ENCODE measurements around the gene VANGL2. TPM values are rescaled to one million over a fixed set of nuclear protein-coding genes. Genes with fewer than 3 reads are reported as not detected.

The VANGL2 gene
- total RNA-seq, 1 experiment from 2014 or later, result 0.26 TPM

GRCh38 chr1:160415696-160416290, 15.4 kb downstream of the VANGL2 start:
- intact Hi-C loops (cut with micrococcal nuclease), result loop anchor here (1.0 to 5.0 kb wide), 5 partner anchors 61 to 330 kb away; no protein-coding TSS in a partner anchor
- CTCF ChIA-PET, result interaction anchor here (0.6 to 11.5 kb wide), 58 partner anchors 8 to 967 kb away, joined by 3 to 214 read pairs (median 4); partner anchors contain the start of genes CASQ1, COPA, NCSTN and NHLH1
- no TSS peak for BruUV-seq (replicated peaks)
- Mint-ChIP-seq H3K27ac (ENCODE audit: low read depth, unreplicated experiment) (no peak overlapping the region), H3K27me3 (ENCODE audit: insufficient read depth, unreplicated experiment) (peaks cover 11% of the 10 kb centered on the region), H3K9me3 (ENCODE audit: unreplicated experiment) (no peaks in the 10 kb centered on the region), H3K4me3 (ENCODE audit: unreplicated experiment) (no peak overlapping the region), H3K36me3 (ENCODE audit: insufficient read depth, unreplicated experiment) (no peaks in the 10 kb centered on the region), H3K4me1 (ENCODE audit: insufficient read depth, unreplicated experiment) (peaks cover 12% of the 10 kb centered on the region)
- TF ChIP-seq, protein P1, sequence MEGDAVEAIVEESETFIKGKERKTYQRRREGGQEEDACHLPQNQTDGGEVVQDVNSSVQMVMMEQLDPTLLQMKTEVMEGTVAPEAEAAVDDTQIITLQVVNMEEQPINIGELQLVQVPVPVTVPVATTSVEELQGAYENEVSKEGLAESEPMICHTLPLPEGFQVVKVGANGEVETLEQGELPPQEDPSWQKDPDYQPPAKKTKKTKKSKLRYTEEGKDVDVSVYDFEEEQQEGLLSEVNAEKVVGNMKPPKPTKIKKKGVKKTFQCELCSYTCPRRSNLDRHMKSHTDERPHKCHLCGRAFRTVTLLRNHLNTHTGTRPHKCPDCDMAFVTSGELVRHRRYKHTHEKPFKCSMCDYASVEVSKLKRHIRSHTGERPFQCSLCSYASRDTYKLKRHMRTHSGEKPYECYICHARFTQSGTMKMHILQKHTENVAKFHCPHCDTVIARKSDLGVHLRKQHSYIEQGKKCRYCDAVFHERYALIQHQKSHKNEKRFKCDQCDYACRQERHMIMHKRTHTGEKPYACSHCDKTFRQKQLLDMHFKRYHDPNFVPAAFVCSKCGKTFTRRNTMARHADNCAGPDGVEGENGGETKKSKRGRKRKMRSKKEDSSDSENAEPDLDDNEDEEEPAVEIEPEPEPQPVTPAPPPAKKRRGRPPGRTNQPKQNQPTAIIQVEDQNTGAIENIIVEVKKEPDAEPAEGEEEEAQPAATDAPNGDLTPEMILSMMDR (IDR thresholded peaks at IDR 0.05; ENCODE audit: unreplicated experiment), result no peak
- DNase-seq (ENCODE audit: unreplicated experiment), result no peak
- POLR2A ChIA-PET, result interaction anchor here (0.6 to 3.0 kb wide), 7 partner anchors 35 to 318 kb away, joined by 3 to 12 read pairs (median 4); partner anchors contain the start of genes COPA, DCAF8, NCSTN and PEX19

DNA sequence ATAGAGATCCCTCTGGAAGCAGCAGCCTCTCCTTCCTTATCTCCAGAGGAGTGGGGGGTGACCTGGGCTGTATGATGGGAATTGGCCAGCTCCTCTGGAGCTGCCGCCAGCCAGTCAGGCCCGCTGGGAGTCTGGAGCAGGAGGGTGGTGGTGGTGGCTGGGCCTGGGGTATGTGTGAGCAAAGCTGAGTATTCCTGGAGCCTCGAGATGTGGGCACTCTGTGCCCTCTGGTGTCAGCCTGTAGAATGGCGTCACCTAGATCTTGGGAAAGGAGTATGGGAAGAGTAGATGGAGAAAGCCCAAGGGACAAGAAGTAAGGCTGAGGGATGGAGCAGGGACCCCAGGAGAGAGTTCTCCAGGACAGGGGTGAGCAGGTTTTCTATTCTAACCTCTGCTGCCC, 16.0 kb downstream of the VANGL2 start:
- no peak overlapping the region for H3K27ac Mint-ChIP-seq (ENCODE audit: low read depth, unreplicated experiment)
- POLR2A ChIA-PET, result interaction anchor here (0.6 to 3.0 kb wide), 8 partner anchors 35 to 319 kb away, joined by 3 to 12 read pairs (median 4); partner anchors contain the start of genes COPA, DCAF8, NCSTN and PEX19
- DNase-seq (ENCODE audit: unreplicated experiment), result peak; percentile 77

DNA sequence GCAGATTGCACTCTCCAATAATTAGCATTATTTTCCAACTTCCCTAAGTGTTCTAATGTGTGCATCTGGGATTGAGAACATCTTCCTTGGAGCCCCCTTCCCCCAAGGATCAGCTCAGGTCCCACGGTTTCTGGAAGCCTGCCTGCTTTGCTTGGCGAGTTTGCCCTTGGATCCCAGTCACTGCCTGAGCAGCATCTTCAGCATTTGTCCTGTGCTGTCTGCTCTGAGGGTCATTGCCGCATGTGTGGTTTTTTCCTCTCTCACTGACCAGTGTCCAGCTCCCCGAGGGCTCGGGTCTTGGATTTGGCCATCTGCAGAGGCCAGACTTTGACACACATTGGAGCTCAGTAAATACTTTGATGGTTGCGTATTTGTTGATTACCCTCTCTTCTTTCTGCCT, 18.1 kb downstream of the VANGL2 start:
- Mint-ChIP-seq H3K27me3 (ENCODE audit: insufficient read depth, unreplicated experiment) (peaks cover 11% of the 10 kb centered on the region), H3K27ac (ENCODE audit: low read depth, unreplicated experiment) (no peak overlapping the region), H3K4me1 (ENCODE audit: insufficient read depth, unreplicated experiment) (peaks cover 12% of the 10 kb centered on the region), H3K4me3 (ENCODE audit: unreplicated experiment) (no peak overlapping the region), H3K9me3 (ENCODE audit: unreplicated experiment) (no peaks in the 10 kb centered on the region), H3K36me3 (ENCODE audit: insufficient read depth, unreplicated experiment) (no peaks in the 10 kb centered on the region)
- DNase-seq (ENCODE audit: unreplicated experiment), result no peak
- POLR2A ChIA-PET, result interaction anchor here (0.6 kb wide), 1 partner anchor 41 kb away, joined by 3 read pairs; no protein-coding TSS in a partner anchor
- TF ChIP-seq, protein P1 (IDR thresholded peaks at IDR 0.05; ENCODE audit: unreplicated experiment), result no peak
- CTCF ChIA-PET, result interaction anchor here (0.6 to 11.5 kb wide), 13 partner anchors 10 to 1130 kb away, joined by 3 to 214 read pairs (median 4); no protein-coding TSS in a partner anchor
- intact Hi-C loops (cut with micrococcal nuclease), result loop anchor here (5.0 kb wide), 1 partner anchor 126 kb away; no protein-coding TSS in a partner anchor
- BruUV-seq (replicated peaks), result no TSS peak

More for the DNA sequence above, 16.0 kb downstream of the VANGL2 start:
- Mint-ChIP-seq H3K4me1 (ENCODE audit: insufficient read depth, unreplicated experiment) (peaks cover 12% of the 10 kb centered on the region), H3K27me3 (ENCODE audit: insufficient read depth, unreplicated experiment) (peaks cover 11% of the 10 kb centered on the region), H3K4me3 (ENCODE audit: unreplicated experiment) (no peak overlapping the region), H3K36me3 (ENCODE audit: insufficient read depth, unreplicated experiment) (no peaks in the 10 kb centered on the region), H3K9me3 (ENCODE audit: unreplicated experiment) (no peaks in the 10 kb centered on the region)
- TF ChIP-seq, protein P1 (IDR thresholded peaks at IDR 0.05; ENCODE audit: unreplicated experiment), result peak; percentile 83
- BruUV-seq (replicated peaks), result no TSS peak
- CTCF ChIA-PET, result interaction anchor here (0.6 to 11.5 kb wide), 59 partner anchors 8 to 966 kb away, joined by 3 to 214 read pairs (median 4); partner anchors contain the start of genes CASQ1, COPA, NCSTN and NHLH1
- intact Hi-C loops (cut with micrococcal nuclease), result loop anchor here (1.0 to 5.0 kb wide), 5 partner anchors 62 to 331 kb away; no protein-coding TSS in a partner anchor

DNA sequence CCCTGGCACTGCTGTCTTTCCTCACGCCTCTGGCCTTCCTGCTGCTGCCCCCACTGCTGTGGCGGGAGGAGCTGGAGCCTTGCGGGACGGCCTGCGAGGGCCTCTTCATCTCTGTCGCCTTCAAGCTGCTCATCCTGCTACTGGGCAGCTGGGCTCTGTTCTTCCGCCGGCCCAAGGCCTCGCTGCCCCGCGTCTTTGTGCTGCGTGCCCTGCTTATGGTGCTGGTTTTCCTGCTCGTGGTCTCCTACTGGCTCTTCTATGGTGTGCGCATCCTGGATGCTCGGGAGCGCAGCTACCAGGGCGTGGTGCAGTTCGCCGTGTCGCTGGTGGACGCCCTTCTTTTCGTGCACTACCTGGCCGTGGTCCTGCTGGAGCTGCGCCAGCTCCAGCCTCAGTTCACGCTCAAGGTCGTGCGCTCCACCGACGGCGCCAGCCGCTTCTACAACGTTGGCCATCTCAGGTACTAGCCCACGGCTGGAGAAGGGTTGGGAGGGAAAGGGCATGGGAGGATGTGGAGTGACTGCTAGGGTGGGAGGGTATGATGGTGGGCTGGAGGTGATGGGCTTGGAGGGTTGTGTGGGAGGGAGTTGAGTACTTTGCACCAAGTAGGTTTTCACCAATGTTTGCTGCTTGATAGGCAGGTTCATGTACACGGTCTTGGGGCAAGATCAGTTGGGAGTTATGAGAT, 18.9 kb downstream of the VANGL2 start:
- no peak overlapping the region for H3K4me3 Mint-ChIP-seq (ENCODE audit: unreplicated experiment)

More for the DNA sequence above, 18.9 kb downstream of the VANGL2 start:
- no peaks in the 10 kb centered on the region for H3K36me3 Mint-ChIP-seq (ENCODE audit: insufficient read depth, unreplicated experiment)
- POLR2A ChIA-PET, result no interaction called here
- H3K9me3 Mint-ChIP-seq (ENCODE audit: unreplicated experiment), result no peaks in the 10 kb centered on the region
- no peak overlapping the region for H3K27ac Mint-ChIP-seq (ENCODE audit: low read depth, unreplicated experiment)
- peaks cover 9% of the 10 kb centered on the region for H3K4me1 Mint-ChIP-seq (ENCODE audit: insufficient read depth, unreplicated experiment)
- intact Hi-C loops (cut with micrococcal nuclease), result loop anchor here (5.0 kb wide), 1 partner anchor 127 kb away; no protein-coding TSS in a partner anchor
- CTCF ChIA-PET, result interaction anchor here (0.7 to 11.5 kb wide), 9 partner anchors 9 to 187 kb away, joined by 3 to 214 read pairs (median 6); no protein-coding TSS in a partner anchor
- TF ChIP-seq, protein P1 (IDR thresholded peaks at IDR 0.05; ENCODE audit: unreplicated experiment), result no peak
- peaks cover 11% of the 10 kb centered on the region for H3K27me3 Mint-ChIP-seq (ENCODE audit: insufficient read depth, unreplicated experiment)
- no TSS peak for BruUV-seq (replicated peaks)
- no peak for DNase-seq (ENCODE audit: unreplicated experiment)

All from MCF 10A (cell line).